Transverse colon (tissue), 4 donors: ENCODE data around the gene STPG1. TPM values are rescaled to one million over a fixed set of nuclear protein-coding genes. Genes with fewer than 3 reads are reported as not detected.
A peak's percentile ranks its signal among the peaks of the same experiment; 100 is the strongest.

Source experiments
- DNase-seq: peaks from one replicate; pipeline ENCODE4 v3.0.0-alpha.2; 2019
- H3K27ac ChIP-seq, 4 donors: fragments of 200-600 bp; sonication (generic); 2 replicates each; pipeline ENCODE4 v1.5.1; 2016 to 2018; ENCODE audit warnings: inconsistent platforms in 4 of 4
- H3K27me3 ChIP-seq: fragments of 200-600 bp; sonication (generic); 2 replicates; pipeline ENCODE4 v1.5.1; 2017; ENCODE audit warnings: inconsistent platforms
- H3K36me3 ChIP-seq, 4 donors: fragments of 200-600 bp; sonication (generic); 2 replicates each; pipeline ENCODE4 v1.5.1; 2017 to 2019; ENCODE audit warnings: inconsistent platforms in 4 of 4
- H3K4me1 ChIP-seq, 4 donors: fragments of 200-600 bp; sonication (generic); 2 replicates each; pipeline ENCODE4 v1.5.1; 2017 to 2020; ENCODE audit warnings: inconsistent platforms in 4 of 4
- H3K4me3 ChIP-seq, 4 donors: fragments of 200-600 bp; sonication (generic); 1 replicate in 1 of 4; 2 replicates in 3 of 4; pipeline versions ENCODE4 v1.5.1 to v1.6.1; 2017 to 2019; ENCODE audit warnings: inconsistent platforms in 4 of 4
- H3K9me3 ChIP-seq, 2 donors: fragments of 200-600 bp; sonication (generic); 2 replicates each; pipeline ENCODE4 v1.5.1; 2017 to 2019; ENCODE audit warnings: inconsistent platforms in 2 of 2
- CTCF ChIP-seq, 5 experiments: fragments of 200-600 bp in 3 of 5; fragments of 450-650 bp in 2 of 5; sonication (generic) in 3 of 5; IDR thresholded peaks; 1 replicate in 2 of 5; 2 replicates in 3 of 5; pipeline ENCODE4 v1.5.1; 2016 to 2017; ENCODE audit warnings: antibody characterized with exemption in 5 of 5, inconsistent platforms in 3 of 5, mild to moderate bottlenecking in 2 of 5, moderate library complexity in 1 of 5
- EP300 ChIP-seq: sonication (generic); formaldehyde crosslinking; IDR thresholded peaks from one replicate; pipeline ENCODE4 v1.6.1; 2017; ENCODE audit warnings: antibody characterized with exemption, low read depth
- POLR2A ChIP-seq: fragments of 450-650 bp; IDR thresholded peaks from one replicate; pipeline ENCODE4 v1.6.1; 2016; ENCODE audit warnings: antibody characterized with exemption, mild to moderate bottlenecking, moderate library complexity
- POLR2AphosphoS5 ChIP-seq, 3 donors: sonication (generic); formaldehyde crosslinking; IDR thresholded peaks; one replicate each; pipeline ENCODE4 v1.6.1; 2016; ENCODE audit warnings: antibody characterized with exemption in 3 of 3
- WGBS, 2 donors: methylation state at CpG; one replicate each; pipeline ENCODE4 v1.1.5; 2018; ENCODE audit warnings: low coverage in 1 of 2; 5-methylcytosine and 5-hydroxymethylcytosine counted together
- in situ Hi-C, 4 donors: fragments of 200-750 bp; cut with MboI; loops; one replicate each; pipeline versions ENCODE4 v1.15.0 to v1.15.1; 2017; ENCODE audit warnings: low sequenced_read_pairs in 3 of 4, low pct_ligation_motif_present in 1 of 4, low pct_unique_long_range_greater_than_20kb in 1 of 4
- intact Hi-C: fragments of 100-400 bp; cut with DNase I; formaldehyde crosslinking; loops from one replicate; pipeline ENCODE4 v1.15.1; 2023; ENCODE audit warnings: low total_unique reads
- total RNA-seq, 4 donors: library from RNA; depleted of rRNA; stranded (reverse); fragments of >200 nt; gene quantifications; one replicate each; pipeline ENCODE4 v1.1.0, GENCODE V29; 2016

Gene STPG1
- total RNA-seq, 4 donors from 2014 or later, result 4.6 to 33.7 (median 23.3) TPM

- 94% methylated on average over 6 to 14 of the region's 14 CpGs for WGBS, 2 donors
- no peaks in the 10 kb centered on the region for H3K36me3 ChIP-seq
- intact Hi-C loops (no loop called here), in situ Hi-C loops (no loop called here)
- H3K9me3 ChIP-seq, result no peaks in the 10 kb centered on the region
- peaks cover 0 to 11% (median 3%) of the 10 kb centered on the region in 4 donors for H3K4me1 ChIP-seq
- H3K27me3 ChIP-seq, result no peaks in the 10 kb centered on the region
- no peak for TF ChIP-seq POLR2A
- no peak for TF ChIP-seq POLR2AphosphoS5 (IDR thresholded peaks at IDR 0.05)
- TF ChIP-seq EP300, result no peak
- TF ChIP-seq CTCF (IDR thresholded peaks at IDR 0.05), result no peak
- DNase-seq, result no peak
- no peak overlapping the region for H3K27ac ChIP-seq
- H3K4me3 ChIP-seq, result no peak overlapping the region
Observed at GRCh38 chr1:24441996-24442668, 28.6 kb upstream of the STPG1 start.

- DNase-seq, result no peak
- in situ Hi-C loops (no loop called here), intact Hi-C loops (no loop called here)
- Histone ChIP-seq H3K4me3 (no peak overlapping the region), H3K27ac (no peak overlapping the region), H3K9me3 (no peaks in the 10 kb centered on the region), H3K4me1 (peaks cover 0 to 11% (median 3%) of the 10 kb centered on the region in 4 donors), H3K27me3 (no peaks in the 10 kb centered on the region), H3K36me3 (no peaks in the 10 kb centered on the region)
- WGBS, 2 donors, result 85% methylated on average over 7 of the region's 7 CpGs; no CpG with 5 or more reads in 1 of the 2 donors
- TF ChIP-seq EP300, result no peak
- no peak for TF ChIP-seq POLR2AphosphoS5 (IDR thresholded peaks at IDR 0.05)
- TF ChIP-seq CTCF (IDR thresholded peaks at IDR 0.05), result no peak
- TF ChIP-seq POLR2A, result no peak
Observed at GRCh38 chr1:24441480-24441879, 27.9 kb upstream of the STPG1 start.

GRCh38 chr1:24440436-24440835 lies 26.9 kb upstream of the STPG1 start:
- H3K4me3 ChIP-seq, result no peak overlapping the region
- peaks cover 0 to 11% (median 3%) of the 10 kb centered on the region in 4 donors for H3K4me1 ChIP-seq
- no peaks in the 10 kb centered on the region for H3K9me3 ChIP-seq
- in situ Hi-C loops, result no loop called here
- no peak for TF ChIP-seq POLR2AphosphoS5 (IDR thresholded peaks at IDR 0.05)
- TF ChIP-seq EP300, result no peak
- TF ChIP-seq POLR2A, result no peak
- no peak for TF ChIP-seq CTCF (IDR thresholded peaks at IDR 0.05)
- 100% methylated on average over 2 of the region's 2 CpGs; no CpG with 5 or more reads in 1 of the 2 donors for WGBS, 2 donors
- DNase-seq, result no peak
- H3K36me3 ChIP-seq, result no peaks in the 10 kb centered on the region
- H3K27me3 ChIP-seq, result no peaks in the 10 kb centered on the region
- H3K27ac ChIP-seq, result no peak overlapping the region
- intact Hi-C loops, result no loop called here

GRCh38 chr1:24438423-24438901 lies 24.9 kb upstream of the STPG1 start:
- no peaks in the 10 kb centered on the region for H3K27me3 ChIP-seq
- DNase-seq, result no peak
- WGBS, 2 donors, result 68% methylated on average over 9 of the region's 9 CpGs; no CpG with 5 or more reads in 1 of the 2 donors
- H3K4me1 ChIP-seq, result peaks cover 0 to 8% (median 3%) of the 10 kb centered on the region in 4 donors
- in situ Hi-C loops, result no loop called here
- no peaks in the 10 kb centered on the region for H3K36me3 ChIP-seq
- H3K4me3 ChIP-seq, result no peak overlapping the region
- no peaks in the 10 kb centered on the region for H3K9me3 ChIP-seq
- intact Hi-C loops, result no loop called here
- TF ChIP-seq POLR2AphosphoS5 (IDR thresholded peaks at IDR 0.05), result no peak
- H3K27ac ChIP-seq, result peak overlapping the region in 2 of 4 donors; percentile 6 to 17
